Prostate gland (tissue), 2 donors: Measurements from ENCODE around the gene PPP2R2B.

Experiments
- POLR2AphosphoS5 ChIP-seq: sonication (generic); formaldehyde crosslinking; IDR thresholded peaks from one replicate; pipeline ENCODE4 v1.6.1; 2017; ENCODE audit warnings: antibody characterized with exemption
- TF ChIP-seq, protein P1 (sequence below), 4 experiments: fragments of 200-600 bp in 2 of 4; fragments of 450-650 bp in 2 of 4; sonication (generic) in 2 of 4; IDR thresholded peaks; 1 replicate in 3 of 4; 2 replicates in 1 of 4; pipeline ENCODE4 v1.5.1; 2016 to 2019; ENCODE audit warnings: antibody characterized with exemption in 4 of 4, mild to moderate bottlenecking in 2 of 4, moderate library complexity in 2 of 4

DNA sequence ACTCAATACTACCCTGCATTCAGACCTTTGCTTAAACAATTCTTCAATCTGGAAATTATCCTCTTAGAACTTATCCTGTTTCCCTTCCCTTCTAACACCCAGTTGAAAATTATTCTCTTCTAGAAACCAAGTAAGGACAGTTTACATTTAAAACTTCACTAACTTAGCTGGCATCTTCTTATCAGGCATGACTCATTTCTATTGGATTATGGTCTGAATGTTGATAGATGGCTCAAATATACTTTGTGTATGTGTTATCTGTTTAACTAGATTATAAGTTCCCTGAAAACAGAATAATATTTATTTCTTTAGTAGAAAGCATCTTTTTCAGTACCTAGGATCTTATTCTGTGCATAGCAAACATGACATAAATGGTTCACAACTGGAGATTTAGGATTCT, 161.9 kb downstream of the PPP2R2B start:
- TF ChIP-seq, protein P1, sequence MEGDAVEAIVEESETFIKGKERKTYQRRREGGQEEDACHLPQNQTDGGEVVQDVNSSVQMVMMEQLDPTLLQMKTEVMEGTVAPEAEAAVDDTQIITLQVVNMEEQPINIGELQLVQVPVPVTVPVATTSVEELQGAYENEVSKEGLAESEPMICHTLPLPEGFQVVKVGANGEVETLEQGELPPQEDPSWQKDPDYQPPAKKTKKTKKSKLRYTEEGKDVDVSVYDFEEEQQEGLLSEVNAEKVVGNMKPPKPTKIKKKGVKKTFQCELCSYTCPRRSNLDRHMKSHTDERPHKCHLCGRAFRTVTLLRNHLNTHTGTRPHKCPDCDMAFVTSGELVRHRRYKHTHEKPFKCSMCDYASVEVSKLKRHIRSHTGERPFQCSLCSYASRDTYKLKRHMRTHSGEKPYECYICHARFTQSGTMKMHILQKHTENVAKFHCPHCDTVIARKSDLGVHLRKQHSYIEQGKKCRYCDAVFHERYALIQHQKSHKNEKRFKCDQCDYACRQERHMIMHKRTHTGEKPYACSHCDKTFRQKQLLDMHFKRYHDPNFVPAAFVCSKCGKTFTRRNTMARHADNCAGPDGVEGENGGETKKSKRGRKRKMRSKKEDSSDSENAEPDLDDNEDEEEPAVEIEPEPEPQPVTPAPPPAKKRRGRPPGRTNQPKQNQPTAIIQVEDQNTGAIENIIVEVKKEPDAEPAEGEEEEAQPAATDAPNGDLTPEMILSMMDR (IDR thresholded peaks at IDR 0.05) = no peak
- no peak for TF ChIP-seq POLR2AphosphoS5
